ENCODE measurements around the gene MAP3K5. TPM values are rescaled to one million over a fixed set of nuclear protein-coding genes. Genes with fewer than 3 reads are reported as not detected.

The MAP3K5 gene
- total and polyA plus RNA-seq, 12 donors = 41.9 to 306 (median 215) TPM

- H3K9me3 ChIP-seq (replicated peaks in 1 of 3) = no peaks in the 10 kb centered on the region
- no peaks in the 10 kb centered on the region for H3K27me3 ChIP-seq
- H3K4me3 ChIP-seq = no peak overlapping the region
- H3K27ac ChIP-seq = no peak overlapping the region
- TF ChIP-seq, protein P1, sequence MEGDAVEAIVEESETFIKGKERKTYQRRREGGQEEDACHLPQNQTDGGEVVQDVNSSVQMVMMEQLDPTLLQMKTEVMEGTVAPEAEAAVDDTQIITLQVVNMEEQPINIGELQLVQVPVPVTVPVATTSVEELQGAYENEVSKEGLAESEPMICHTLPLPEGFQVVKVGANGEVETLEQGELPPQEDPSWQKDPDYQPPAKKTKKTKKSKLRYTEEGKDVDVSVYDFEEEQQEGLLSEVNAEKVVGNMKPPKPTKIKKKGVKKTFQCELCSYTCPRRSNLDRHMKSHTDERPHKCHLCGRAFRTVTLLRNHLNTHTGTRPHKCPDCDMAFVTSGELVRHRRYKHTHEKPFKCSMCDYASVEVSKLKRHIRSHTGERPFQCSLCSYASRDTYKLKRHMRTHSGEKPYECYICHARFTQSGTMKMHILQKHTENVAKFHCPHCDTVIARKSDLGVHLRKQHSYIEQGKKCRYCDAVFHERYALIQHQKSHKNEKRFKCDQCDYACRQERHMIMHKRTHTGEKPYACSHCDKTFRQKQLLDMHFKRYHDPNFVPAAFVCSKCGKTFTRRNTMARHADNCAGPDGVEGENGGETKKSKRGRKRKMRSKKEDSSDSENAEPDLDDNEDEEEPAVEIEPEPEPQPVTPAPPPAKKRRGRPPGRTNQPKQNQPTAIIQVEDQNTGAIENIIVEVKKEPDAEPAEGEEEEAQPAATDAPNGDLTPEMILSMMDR (IDR thresholded peaks at IDR 0.05) = no peak
- TF ChIP-seq POLR2A (IDR thresholded peaks at IDR 0.05) = no peak
- no peaks in the 10 kb centered on the region for H3K36me3 ChIP-seq (replicated peaks in 1 of 2)
- DNase-seq = no peak
- intact Hi-C loops (cut with DNase I) = no loop called here
- peaks cover 8% of the 10 kb centered on the region in 2 donors for H3K4me1 ChIP-seq (replicated peaks in 1 of 2)
- WGBS, 4 donors = 79 to 90% (median 81%) methylated on average over 1 of the region's 1 CpG
These were observed 245.9 kb downstream of the MAP3K5 start for GRCh38 chr6:136546331-136546730.

- Histone ChIP-seq H3K9me3 (replicated peaks in 1 of 3) (no peaks in the 10 kb centered on the region), H3K4me3 (no peak overlapping the region), H3K4me1 (replicated peaks in 1 of 2) (peaks cover 0 to 3% of the 10 kb centered on the region in 2 donors), H3K27ac (no peak overlapping the region), H3K36me3 (replicated peaks in 1 of 2) (no peaks in the 10 kb centered on the region), H3K27me3 (no peaks in the 10 kb centered on the region)
- WGBS, 4 donors = 61 to 71% (median 66%) methylated on average over 1 of the region's 1 CpG
- TF ChIP-seq, protein P1 (IDR thresholded peaks at IDR 0.05) = no peak
- no peak for TF ChIP-seq POLR2A (IDR thresholded peaks at IDR 0.05)
- no peak for DNase-seq
- intact Hi-C loops (cut with DNase I) = no loop called here
These were observed 248.0 kb downstream of the MAP3K5 start for GRCh38 chr6:136544326-136544725.

DNA sequence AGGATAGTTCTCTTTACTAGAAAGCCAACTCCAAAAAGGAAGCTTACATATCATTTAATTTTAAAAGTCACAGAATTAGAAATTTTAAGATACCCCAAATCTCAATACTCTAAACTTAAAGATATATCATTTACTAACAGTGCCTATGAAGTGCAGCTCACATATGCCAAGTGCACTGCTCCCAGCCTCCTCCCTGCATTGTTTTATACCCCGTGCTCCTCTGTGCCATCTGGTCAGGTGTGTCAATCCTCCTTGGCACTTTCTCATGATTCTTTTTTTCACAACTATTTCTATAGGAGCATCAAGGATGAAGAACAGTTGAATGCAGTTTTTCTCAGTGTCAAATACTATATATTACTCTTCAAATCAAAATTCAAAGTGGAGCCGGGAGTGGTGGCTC is 250.9 kb downstream of the MAP3K5 start:
- H3K9me3 ChIP-seq (replicated peaks in 1 of 3) = no peaks in the 10 kb centered on the region
- no peak overlapping the region for H3K4me3 ChIP-seq
- no peaks in the 10 kb centered on the region for H3K4me1 ChIP-seq (replicated peaks in 1 of 2)
- H3K27ac ChIP-seq = no peak overlapping the region
- no peaks in the 10 kb centered on the region for H3K36me3 ChIP-seq (replicated peaks in 1 of 2)
- no peak for DNase-seq
- WGBS, 4 donors = 93 to 100% (median 97%) methylated on average over 2 of the region's 2 CpGs
- intact Hi-C loops (cut with DNase I) = no loop called here
- TF ChIP-seq, protein P1 (IDR thresholded peaks at IDR 0.05) = no peak
- no peak for TF ChIP-seq POLR2A (IDR thresholded peaks at IDR 0.05)
- H3K27me3 ChIP-seq = no peaks in the 10 kb centered on the region

DNA sequence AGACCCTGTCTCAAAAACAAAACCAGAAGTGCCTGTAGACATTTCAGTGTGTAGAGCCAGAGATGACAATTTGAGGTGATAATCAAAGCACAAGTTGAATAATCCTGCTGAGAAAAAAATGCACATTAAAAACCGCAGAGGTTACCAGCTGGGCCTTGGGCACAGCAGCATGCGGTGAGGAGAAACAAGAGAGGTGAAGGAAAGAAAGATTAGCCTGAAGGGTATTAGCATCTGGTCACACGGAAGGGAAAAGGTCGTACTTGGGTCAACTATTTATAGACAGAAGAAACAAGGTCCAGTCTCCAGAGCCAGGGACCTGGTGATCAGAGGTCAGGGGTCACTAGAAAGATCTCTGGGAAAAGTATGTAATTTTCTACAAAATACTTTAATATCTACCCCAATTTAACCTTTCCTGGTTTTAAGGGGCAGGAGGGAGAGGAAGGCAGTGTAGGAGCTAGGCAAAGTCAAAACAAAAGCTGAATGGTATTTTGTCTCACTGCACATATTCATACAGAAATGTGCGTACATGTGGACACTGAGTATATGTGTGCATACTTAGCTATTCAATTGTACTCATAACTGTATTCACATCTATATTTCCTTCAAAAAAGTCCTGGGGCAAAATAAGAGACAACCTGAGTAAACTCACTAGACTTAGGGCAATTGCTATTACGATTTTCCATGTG is 252.2 kb downstream of the MAP3K5 start:
- intact Hi-C loops (cut with DNase I) = no loop called here
- H3K36me3 ChIP-seq (replicated peaks in 1 of 2) = no peaks in the 10 kb centered on the region

More for the DNA sequence above, 252.2 kb downstream of the MAP3K5 start:
- TF ChIP-seq POLR2A (IDR thresholded peaks at IDR 0.05) = no peak
- TF ChIP-seq, protein P1 (IDR thresholded peaks at IDR 0.05) = no peak
- Histone ChIP-seq H3K4me3 (no peak overlapping the region), H3K27me3 (no peaks in the 10 kb centered on the region), H3K9me3 (replicated peaks in 1 of 3) (no peaks in the 10 kb centered on the region), H3K4me1 (replicated peaks in 1 of 2) (no peaks in the 10 kb centered on the region), H3K27ac (no peak overlapping the region)
- WGBS, 4 donors = 65 to 73% (median 70%) methylated on average over 6 of the region's 6 CpGs
- DNase-seq = no peak

Data from adrenal gland (tissue), 12 donors.